ENCODE data around the gene MLLT1. TPM values are rescaled to one million over a fixed set of nuclear protein-coding genes. Genes with fewer than 3 reads are reported as not detected.

Gene MLLT1
- total RNA-seq, 4 donors from 2014 or later, result 7.0 to 19.0 (median 10.4) TPM

DNA sequence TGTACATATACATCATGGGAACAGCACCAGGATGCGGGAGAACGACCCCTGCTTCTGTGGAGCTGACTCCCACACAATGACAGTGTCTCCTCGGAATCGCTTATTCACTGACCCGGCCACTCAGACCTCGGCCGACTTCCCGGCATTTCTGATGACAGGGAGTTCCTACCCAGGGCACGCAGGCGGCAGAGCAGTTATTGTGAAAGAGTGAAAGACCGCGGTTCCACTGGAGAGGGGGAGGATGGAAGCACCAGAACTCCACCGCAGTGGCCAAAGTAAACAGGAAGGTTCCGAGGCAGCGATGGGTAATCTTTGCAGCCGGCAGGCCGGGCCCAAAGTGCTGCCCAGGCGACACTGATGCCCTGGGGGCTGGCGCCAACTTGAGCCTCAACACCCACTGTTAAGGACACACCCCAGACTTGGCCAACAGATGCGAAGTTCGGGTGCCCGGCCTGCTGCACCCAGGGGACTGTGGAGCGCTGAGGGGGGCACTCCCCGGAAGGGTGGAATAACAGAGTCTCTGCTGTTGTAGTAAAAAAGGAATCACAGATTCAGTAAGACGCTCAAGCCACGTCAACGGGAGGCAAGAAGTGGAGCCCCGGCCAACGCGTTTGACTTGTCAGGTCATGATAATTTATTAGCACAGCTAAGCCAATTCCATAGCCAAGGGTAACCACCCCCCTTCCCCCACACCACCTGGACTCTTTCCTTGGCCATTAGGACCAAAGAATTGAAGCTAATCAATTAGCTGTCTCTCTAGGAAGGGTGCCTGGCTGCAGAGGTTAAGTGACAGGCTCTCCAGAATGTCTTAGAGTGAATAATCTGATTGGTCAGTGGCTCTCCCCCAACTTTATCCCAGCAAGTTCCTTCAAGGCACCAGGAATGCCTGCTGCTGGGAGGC lies 5.8 kb downstream of the MLLT1 start:
- TF ChIP-seq CTCF (IDR thresholded peaks at IDR 0.05; ENCODE audit: low read depth), result no peak

- no peak for TF ChIP-seq CTCF (IDR thresholded peaks at IDR 0.05; ENCODE audit: low read depth)
Measured at GRCh38 chr19:6272913-6273600, 6.7 kb downstream of the MLLT1 start.

GRCh38 chr19:6272411-6272791 lies 7.4 kb downstream of the MLLT1 start:
- TF ChIP-seq CTCF (IDR thresholded peaks at IDR 0.05; ENCODE audit: low read depth), result no peak

DNA sequence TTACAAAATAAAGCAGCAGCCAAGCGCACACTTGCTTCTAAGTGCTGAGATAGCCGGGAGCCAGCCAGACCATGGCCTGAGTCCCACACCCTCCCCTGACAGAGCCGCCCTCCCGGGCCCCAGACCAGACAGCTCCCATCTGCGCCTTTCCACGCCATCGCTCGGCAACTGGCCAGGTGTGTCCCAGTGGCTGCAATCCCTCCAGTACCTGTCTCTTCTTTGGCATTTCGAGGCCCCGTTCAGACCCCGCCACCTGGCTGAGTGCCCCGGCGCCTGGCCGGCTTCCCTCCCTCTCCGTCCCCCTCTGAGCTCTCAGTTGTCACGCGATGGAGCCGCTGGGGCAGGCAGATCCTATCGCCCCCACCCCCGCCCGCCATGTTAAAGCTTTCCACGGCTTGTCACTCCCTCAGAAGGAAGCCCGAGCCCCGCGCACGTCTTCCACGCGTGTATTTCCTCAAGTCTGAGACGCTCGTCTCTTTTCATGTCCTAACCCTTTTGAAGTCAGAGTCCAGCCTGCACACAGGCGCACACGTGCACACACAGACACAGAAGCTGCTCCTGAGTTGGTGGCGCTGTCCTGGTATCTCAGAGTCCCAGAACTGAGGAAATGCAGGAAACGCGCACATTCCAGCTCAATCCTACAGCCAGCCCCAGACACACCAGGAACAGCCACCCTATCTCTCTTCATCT lies 7.9 kb downstream of the MLLT1 start:
- TF ChIP-seq CTCF (IDR thresholded peaks at IDR 0.05; ENCODE audit: low read depth), result no peak

DNA sequence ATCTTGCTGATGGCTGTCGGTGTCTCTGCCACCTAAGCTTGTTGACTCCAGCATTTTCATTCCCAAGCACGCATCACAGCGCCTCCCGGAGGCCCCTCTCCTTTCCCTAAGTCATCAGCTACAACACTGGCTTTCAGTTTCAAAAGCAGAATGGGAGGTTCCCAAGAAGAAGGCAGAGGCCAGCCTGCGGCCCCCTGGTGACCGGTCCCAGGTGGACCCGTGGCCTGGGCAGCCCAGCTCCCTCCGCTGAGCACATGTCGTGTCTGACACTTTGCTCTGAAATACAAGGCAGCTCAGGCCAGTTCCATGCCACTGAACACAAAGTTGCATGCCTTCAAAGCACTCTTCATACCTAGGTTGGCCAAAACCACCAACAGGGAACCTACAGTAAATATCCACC lies 8.5 kb downstream of the MLLT1 start:
- no peak for TF ChIP-seq CTCF (IDR thresholded peaks at IDR 0.05; ENCODE audit: low read depth)

- no peak for TF ChIP-seq CTCF (IDR thresholded peaks at IDR 0.05; ENCODE audit: low read depth)
Measured at GRCh38 chr19:6270822-6271221, 9.0 kb downstream of the MLLT1 start.

All from subcutaneous adipose tissue (tissue), 4 donors.